Activated gamma-delta T cell (primary cell): ENCODE measurements around the gene GIMAP8.
"Not testable (repeated sequence)": the region's sequence is repeated elsewhere in the genome, so short reads cannot be mapped to it uniquely, and the experiment has no call there.

Experiments
- DNase-seq: peaks from one replicate; lab custom pipeline; 2025; lab: John Stamatoyannopoulos, UW

The GIMAP8 gene

GRCh38 chr7:150514748-150515222 lies 64.4 kb downstream of the GIMAP8 start, which contains the start of gene GIMAP7:
GIMAP7 (plus strand) TSS chr7:150514872; CDS start chr7:150519975, 5,103 bp downstream.
- no peak for DNase-seq

- no peak for DNase-seq
Measured at GRCh38 chr7:150515248-150516147, 65.1 kb downstream of the GIMAP8 start.

GRCh38 chr7:150516956-150517745 lies 66.7 kb downstream of the GIMAP8 start:
- no peak for DNase-seq

GRCh38 chr7:150519310-150519709 lies 68.9 kb downstream of the GIMAP8 start:
- no peak for DNase-seq

- DNase-seq, result no peak
Measured at GRCh38 chr7:150520145-150520544, 69.7 kb downstream of the GIMAP8 start.

- not testable (repeated sequence) for DNase-seq
Measured at GRCh38 chr7:150522931-150523330, 72.5 kb downstream of the GIMAP8 start.

GRCh38 chr7:150524018-150524417 lies 73.6 kb downstream of the GIMAP8 start:
- DNase-seq, result no peak
